ENCODE results near the gene TMEM231.
"Not testable (repeated sequence)": the region's sequence is repeated elsewhere in the genome, so short reads cannot be mapped to it uniquely, and the experiment has no call there.

Gene TMEM231

DNA sequence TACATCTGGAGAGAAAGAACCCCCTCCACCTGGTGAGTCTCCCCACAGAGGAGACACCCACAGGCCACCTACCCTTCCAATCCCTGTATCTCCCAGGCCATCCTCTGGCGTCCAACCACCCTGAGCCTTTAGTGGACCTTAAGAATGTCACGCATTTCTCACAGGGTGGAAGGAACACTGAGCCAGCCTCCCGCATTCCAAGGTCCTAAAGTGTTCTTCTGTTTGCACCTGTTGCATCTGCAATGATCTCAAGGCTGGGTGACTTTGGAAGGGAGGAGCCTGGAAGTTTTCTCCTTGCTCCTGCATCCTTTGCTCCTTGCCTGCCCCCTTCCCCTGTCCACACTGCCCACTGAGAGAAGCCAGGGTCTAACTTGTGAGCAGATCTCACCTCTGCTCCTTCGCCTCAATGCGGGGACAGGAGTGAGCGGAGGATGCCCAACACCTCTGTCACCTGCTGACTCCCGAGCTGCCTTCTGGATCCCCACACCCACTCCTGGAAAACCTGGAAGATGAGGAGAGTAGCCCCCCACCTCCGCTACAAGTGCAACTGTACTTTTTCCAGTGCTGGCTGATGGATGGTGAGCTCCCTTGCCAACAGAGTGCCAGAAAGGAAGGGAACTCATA is 23.8 kb downstream of the TMEM231 start:
- no peak for DNase-seq (ENCODE audit: low read depth)

- no peak for DNase-seq (ENCODE audit: low read depth)
Measured at GRCh38 chr16:75529959-75530358, 26.1 kb downstream of the TMEM231 start.

DNA sequence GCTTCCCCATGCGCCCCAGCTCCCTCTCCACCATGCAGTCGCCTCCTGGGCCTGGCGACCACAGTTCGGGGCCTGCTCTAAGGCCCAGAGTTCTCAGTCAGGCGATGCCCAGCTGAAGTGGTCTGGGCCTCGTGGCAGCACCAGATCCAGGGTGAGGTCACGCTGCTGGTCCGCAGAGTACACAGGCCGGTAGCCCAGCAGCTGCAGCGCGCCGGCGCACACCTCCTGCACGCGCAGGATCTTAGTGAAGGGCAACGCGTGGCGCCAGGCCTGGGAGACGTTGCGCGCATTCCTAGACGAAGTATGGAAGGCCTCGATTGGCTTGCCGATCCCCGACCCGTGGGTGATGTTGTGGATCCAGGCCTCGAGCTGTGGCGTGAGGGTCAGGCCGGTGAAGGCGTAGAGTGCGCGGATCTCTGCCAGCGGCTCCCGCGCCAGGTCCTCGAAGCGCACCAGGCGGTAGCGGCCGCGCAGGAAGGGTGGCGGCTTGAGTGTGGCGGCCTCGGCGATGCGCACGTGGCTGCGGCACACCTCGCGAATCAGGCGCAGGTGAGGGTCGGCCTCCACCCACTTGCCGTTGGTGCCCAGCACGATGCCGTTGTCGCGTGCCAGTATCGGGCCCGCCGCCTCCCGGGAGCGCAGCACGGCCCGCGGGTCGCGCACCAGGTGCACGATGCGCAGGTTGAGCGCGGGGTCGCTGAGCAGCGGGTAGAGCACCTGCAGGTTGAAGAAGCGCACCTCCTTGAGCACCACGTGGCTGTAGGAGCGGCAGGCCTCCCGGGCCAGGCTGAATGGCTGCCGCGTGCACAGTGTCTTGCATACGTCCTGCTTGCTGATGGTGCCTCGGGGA is 26.8 kb downstream of the TMEM231 start:
- no peak for DNase-seq (ENCODE audit: low read depth)

DNA sequence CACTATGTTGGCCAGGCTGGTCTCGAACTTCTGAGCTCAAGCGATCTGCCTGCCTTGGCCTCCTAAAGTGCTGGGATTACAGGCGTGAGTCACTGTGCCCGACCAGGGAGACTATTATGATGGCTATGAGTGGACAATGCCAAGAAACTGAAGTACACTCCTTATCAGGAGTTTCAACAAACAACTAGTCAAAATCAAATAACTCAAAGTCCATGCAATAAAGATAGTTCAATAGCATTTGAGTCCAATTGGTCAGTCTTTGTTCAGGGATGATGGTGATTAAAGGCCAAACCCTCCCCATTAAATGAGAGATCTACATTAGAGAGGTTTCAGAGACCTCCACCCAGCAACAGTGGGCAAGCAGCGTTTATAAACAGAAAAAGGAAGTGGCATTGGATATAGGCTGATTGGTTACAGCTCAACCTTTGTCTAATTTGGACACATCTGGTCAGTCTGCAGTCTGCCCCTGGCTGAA is 28.2 kb downstream of the TMEM231 start:
- no peak for DNase-seq (ENCODE audit: low read depth)

DNA sequence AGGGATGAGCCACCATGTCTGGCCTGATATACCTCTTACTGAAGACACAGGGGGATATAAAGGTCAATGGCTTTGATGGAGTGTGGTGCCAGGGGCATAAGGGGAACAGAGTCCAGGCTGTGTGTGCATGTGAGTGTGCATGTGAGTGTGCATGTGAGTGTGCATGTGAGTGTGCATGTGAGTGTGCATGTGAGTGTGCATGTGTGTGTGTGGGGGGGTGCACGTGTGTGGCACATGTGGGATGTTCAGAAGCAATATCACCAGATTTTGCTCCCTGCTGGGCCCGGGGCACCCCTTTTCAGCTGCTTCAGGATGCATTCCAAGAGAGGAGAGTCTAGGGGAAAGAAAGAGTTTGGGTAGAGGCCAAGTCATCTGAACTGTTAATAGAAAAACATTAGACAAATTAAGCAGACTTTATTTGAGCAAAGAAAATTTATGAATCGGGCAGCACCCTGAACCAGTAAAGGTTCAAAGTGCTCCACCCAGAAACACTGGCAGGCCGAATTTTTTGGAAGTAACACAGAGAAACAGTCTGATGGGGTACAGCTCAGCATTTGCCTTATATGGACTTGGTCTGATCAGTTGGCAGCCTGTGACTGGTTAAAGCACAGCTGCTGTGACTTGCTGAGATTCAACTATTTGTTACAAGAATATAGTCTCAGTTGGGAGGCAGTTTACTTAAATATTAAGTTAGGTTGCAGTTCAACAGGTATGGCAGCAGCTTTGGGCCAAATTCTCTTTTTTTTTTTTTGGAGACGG is 29.8 kb downstream of the TMEM231 start:
- DNase-seq (ENCODE audit: low read depth) = no peak

DNA sequence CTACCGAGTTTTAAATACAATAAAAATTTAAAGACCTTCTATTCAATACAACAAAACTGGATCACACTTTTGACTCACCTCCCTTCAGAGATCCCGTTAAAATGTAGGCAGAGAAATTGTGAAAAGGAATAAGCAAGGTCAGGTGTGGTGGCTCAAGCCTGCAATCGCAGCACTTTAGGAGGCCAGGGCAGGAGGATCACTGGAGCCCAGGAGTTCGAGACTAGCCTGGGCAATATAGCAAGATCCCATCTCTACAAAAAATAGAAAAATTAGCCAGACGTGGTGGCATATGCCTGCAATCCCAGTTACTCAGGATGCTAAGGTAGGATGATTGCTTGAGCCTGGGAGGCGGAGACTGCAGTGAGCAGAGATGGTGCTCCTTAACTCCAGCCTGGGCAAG is 36.9 kb downstream of the TMEM231 start:
- no peak for DNase-seq (ENCODE audit: low read depth)

GRCh38 chr16:75516189-75516966 is 39.7 kb downstream of the TMEM231 start:
- not testable (repeated sequence) for DNase-seq (ENCODE audit: low read depth)

- DNase-seq (ENCODE audit: low read depth) = no peak
Measured at GRCh38 chr16:75514296-75514695, 41.8 kb downstream of the TMEM231 start.

- no peak for DNase-seq (ENCODE audit: low read depth)
Measured at GRCh38 chr16:75506574-75506973, 49.5 kb downstream of the TMEM231 start.

DNA sequence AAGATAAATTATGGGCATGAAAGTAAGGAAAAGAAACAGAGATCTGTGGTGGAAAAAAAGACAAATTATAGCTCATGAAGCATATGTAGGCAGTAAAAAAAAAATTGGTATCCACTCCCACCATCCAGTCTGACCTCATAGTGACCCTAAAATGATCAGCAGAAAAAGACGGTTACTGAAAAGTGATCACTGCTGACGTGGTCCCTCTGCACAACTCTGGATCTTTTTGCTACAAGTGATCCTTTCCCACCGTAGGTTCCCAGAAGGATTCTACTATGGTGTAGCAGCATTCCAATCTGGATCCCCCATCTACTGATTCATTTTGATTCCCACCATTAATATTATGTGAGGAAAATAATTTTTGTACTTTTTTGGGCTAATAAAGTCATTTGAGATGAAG is 49.9 kb downstream of the TMEM231 start:
- DNase-seq (ENCODE audit: low read depth) = no peak

GRCh38 chr16:75503801-75504200 is 52.3 kb downstream of the TMEM231 start:
- no peak for DNase-seq (ENCODE audit: low read depth)

DNA sequence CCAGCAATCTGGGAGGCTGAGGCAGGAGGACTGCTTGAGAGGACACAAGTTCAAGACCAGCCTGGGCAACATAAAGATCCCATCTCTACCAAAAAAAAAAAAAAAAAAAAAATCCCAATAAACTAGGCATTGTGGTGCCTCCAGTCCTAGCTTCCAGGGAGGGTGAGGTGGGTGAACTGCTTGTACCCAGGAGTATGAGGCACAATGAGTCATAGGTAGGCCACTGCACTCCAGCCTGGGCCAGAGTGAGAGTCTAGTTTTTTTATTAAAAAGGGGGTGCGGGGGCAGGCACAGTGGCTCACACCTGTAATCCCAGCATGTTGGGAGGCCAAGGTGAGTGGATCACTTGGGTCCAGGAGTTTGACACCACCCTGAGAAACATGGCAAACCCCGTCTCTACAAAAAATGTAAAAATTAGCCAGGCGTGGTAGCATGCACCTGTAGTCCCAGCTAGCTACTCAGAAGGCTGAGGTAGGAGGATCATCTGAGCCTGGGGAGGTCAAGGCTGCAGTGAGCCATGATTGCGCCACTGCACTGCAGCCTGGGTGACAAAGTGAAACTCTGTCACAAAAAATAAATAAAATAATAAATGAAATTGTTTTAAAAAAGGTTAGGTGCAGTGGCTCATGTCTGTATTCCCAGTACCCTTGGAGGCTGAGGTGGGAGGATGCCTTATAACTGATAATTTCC is 53.0 kb downstream of the TMEM231 start:
- no peak for DNase-seq (ENCODE audit: low read depth)

- not testable (repeated sequence) for DNase-seq (ENCODE audit: low read depth)
Measured at GRCh38 chr16:75501820-75502219, 54.2 kb downstream of the TMEM231 start.

- no peak for DNase-seq (ENCODE audit: low read depth)
Measured at GRCh38 chr16:75501359-75501758, 54.7 kb downstream of the TMEM231 start.

GRCh38 chr16:75498605-75499322 is 57.3 kb downstream of the TMEM231 start:
- not testable (repeated sequence) for DNase-seq (ENCODE audit: low read depth)

GRCh38 chr16:75497558-75497957 is 58.5 kb downstream of the TMEM231 start:
- DNase-seq (ENCODE audit: low read depth) = no peak

GRCh38 chr16:75495076-75495674 is 60.9 kb downstream of the TMEM231 start, which contains the start of gene CHST6:
CHST6 (minus strand) TSS chr16:75495441; CDS start chr16:75479828, 15,613 bp downstream.
- no peak for DNase-seq (ENCODE audit: low read depth)

- DNase-seq (ENCODE audit: low read depth) = no peak
Measured at GRCh38 chr16:75494661-75495075, 61.4 kb downstream of the TMEM231 start.

DNA sequence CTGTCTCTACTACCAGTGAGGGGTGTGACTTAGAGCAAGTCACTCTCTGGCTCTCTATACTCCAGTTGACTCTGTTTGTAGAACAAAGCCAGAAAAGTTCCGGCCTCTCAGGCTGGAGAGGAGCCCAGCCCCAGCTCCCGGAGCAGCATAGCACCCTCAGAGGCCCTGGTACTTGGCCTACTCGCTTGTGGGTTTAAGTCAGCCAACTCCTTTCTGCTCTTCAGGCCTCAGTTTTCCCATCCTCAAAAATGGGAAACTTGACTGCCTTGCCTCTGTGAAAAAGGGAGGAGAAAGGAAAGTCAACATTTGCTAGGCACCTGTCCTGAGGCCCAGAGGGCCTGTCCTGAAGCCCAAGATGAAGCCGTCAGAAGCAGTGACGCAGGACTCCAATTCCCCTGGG is 61.9 kb downstream of the TMEM231 start:
- DNase-seq (ENCODE audit: low read depth) = no peak

DNA sequence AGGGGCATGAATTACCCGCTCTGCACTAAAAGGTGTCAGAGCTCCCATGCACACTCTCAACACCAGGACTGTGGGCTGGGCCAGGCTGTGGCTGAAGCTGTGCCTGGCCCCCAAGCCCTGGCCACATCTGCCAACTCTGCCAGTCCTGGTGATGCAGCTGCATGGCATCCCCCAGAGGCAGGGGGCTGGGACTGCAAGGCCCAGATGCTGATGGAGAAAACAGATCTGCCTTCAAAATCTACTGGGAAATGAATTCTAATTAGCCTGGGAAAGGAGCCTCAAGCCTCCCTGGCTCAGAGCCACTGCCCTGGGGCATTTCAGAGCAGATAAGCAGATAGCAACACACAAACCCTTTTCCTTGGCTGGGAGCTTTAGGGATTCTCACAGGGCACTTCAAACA is 64.2 kb downstream of the TMEM231 start:
- DNase-seq (ENCODE audit: low read depth) = no peak

All from activated T-helper 9 cell treated with anti-CD3 and anti-CD28 coated beads, Interleukin-2, amount 50 U/mL, for 16 hours (primary cell).